Ovary (tissue), 9 donors: Measurements from ENCODE around the gene BRD3. TPM values are rescaled to one million over a fixed set of nuclear protein-coding genes. Genes with fewer than 3 reads are reported as not detected.

Experiments
- DNase-seq, 5 donors: peaks; one replicate each; pipeline ENCODE4 v3.0.0-alpha.2; 2019 to 2020
- H3K27ac ChIP-seq, 2 donors: fragments of 200-600 bp; one replicate each; pipeline versions ENCODE4 v1.5.1 to v1.8.0; 2019 to 2022
- H3K27me3 ChIP-seq: fragments of 200-600 bp; one replicate; pipeline ENCODE4 v1.8.0; 2022
- H3K36me3 ChIP-seq: fragments of 200-600 bp; sonication (generic); one replicate; pipeline ENCODE4 v1.5.1; 2019
- H3K4me1 ChIP-seq: one replicate; pipeline ENCODE4 v1.8.1; 2013; ENCODE audit warnings: mild to moderate bottlenecking, moderate library complexity; ENCODE audit not compliant: insufficient read depth
- H3K4me3 ChIP-seq: fragments of 200-600 bp; sonication (generic); one replicate; pipeline ENCODE4 v1.5.1; 2017
- H3K9me3 ChIP-seq, 2 donors: fragments of 200-600 bp in 1 of 2; sonication (generic) in 1 of 2; one replicate each; pipeline versions ENCODE4 v1.5.1 to v1.8.1; 2013 to 2019; ENCODE audit warnings: mild to moderate bottlenecking in 1 of 2, moderate library complexity in 1 of 2
- CTCF ChIP-seq, 3 donors: fragments of 450-650 bp in 2 of 3; fragments of 200-600 bp in 1 of 3; IDR thresholded peaks; one replicate each; pipeline versions ENCODE4 v1.5.1 to v1.8.0; 2016 to 2022; ENCODE audit warnings: antibody characterized with exemption in 3 of 3, mild to moderate bottlenecking in 1 of 3
- EP300 ChIP-seq: sonication (generic); formaldehyde crosslinking; IDR thresholded peaks from one replicate; pipeline ENCODE4 v1.6.1; 2017; ENCODE audit warnings: antibody characterized with exemption
- POLR2A ChIP-seq: fragments of 450-650 bp; IDR thresholded peaks from one replicate; pipeline ENCODE4 v1.6.1; 2017; ENCODE audit warnings: antibody characterized with exemption, mild to moderate bottlenecking, moderate library complexity
- WGBS, 3 donors: extraction: QIAGEN DNeasy Blood & Tissue Kit in 1 of 3; methylation state at CpG; one replicate each; pipeline versions ENCODE4 v1.1.5 to v1.1.7; 2013 to 2017; 5-methylcytosine and 5-hydroxymethylcytosine counted together
- intact Hi-C, 4 donors: fragments of 100-400 bp; cut with DNase I; formaldehyde crosslinking; loops; one replicate each; pipeline versions ENCODE4 v1.11.0 to v1.15.1; 2022 to 2023
- polyA plus RNA-seq, 2 donors: library from polyadenylated mRNA; stranded (reverse); fragments of 200-250 nt in 1 of 2; fragments of 350-450 nt in 1 of 2; fragmentation: Illumina TruSeq in 1 of 2; extraction: RNeasy Lipid Tissue Mini Kit (QIAGEN cat#74804) in 1 of 2; gene quantifications; one replicate each; pipeline ENCODE4 v1.2.3, GENCODE V29; 2013 to 2014
- total RNA-seq, 7 donors: library from RNA; depleted of rRNA in 2 of 7; stranded (reverse); fragments of >200 nt in 2 of 7; fragmentation: NEBNext Ultra II Directional in 3 of 7; extraction: Animal tissue kit (Norgen Biotek cat#: 25700) in 3 of 7; gene quantifications; one replicate each; pipeline versions ENCODE4 v1.1.0 to v1.2.4, GENCODE V29; 2016 to 2023
- donor health status: DM: no; HTN: no; CAD: no; lungs with moderate emphysema.
- donor health status: DM: no; HTN: no; CAD: no.
- donor health status: Bipolar disorder and iron deficiency.
- donor health status: DM: yes; HTN: yes; CAD: no.
- donor health status: DM: no; HTN: no; CAD: no.
- donor health status: DM: yes; HTN: yes; CAD: no.

The BRD3 gene
- total and polyA plus RNA-seq, 9 donors = 14.9 to 52.1 (median 39.2) TPM

GRCh38 chr9:133981958-133982681 lies 85.7 kb downstream of the BRD3 start:
- no peaks in the 10 kb centered on the region for H3K36me3 ChIP-seq
- DNase-seq = peak in 1 of 5 donors; percentile 19
- no peaks in the 10 kb centered on the region for H3K9me3 ChIP-seq
- intact Hi-C loops = no loop called here
- TF ChIP-seq POLR2A (no peak), CTCF (IDR thresholded peaks at IDR 0.05) (no peak), EP300 (no peak)
- peaks cover 11% of the 10 kb centered on the region for H3K4me1 ChIP-seq
- no peak overlapping the region for H3K27ac ChIP-seq
- WGBS, 3 donors = 88 to 92% (median 90%) methylated on average over 28 of the region's 28 CpGs
- no peaks in the 10 kb centered on the region for H3K27me3 ChIP-seq
- H3K4me3 ChIP-seq = no peak overlapping the region

- Histone ChIP-seq H3K4me3 (no peak overlapping the region), H3K36me3 (no peaks in the 10 kb centered on the region), H3K27ac (no peak overlapping the region), H3K27me3 (no peaks in the 10 kb centered on the region), H3K9me3 (no peaks in the 10 kb centered on the region), H3K4me1 (peaks cover 11% of the 10 kb centered on the region)
- peak in 1 of 5 donors; percentile 6 for DNase-seq
- no peak for TF ChIP-seq POLR2A
- intact Hi-C loops = no loop called here
- WGBS, 3 donors = 90 to 91% (median 91%) methylated on average over 14 of the region's 14 CpGs
These were observed 86.3 kb downstream of the BRD3 start for GRCh38 chr9:133981589-133981957.

- TF ChIP-seq EP300 = no peak
- TF ChIP-seq CTCF (IDR thresholded peaks at IDR 0.05) = no peak
- TF ChIP-seq POLR2A = no peak
- peak in 2 of 5 donors; percentile 7 to 17 for DNase-seq
- intact Hi-C loops = no loop called here
- H3K27ac ChIP-seq = no peak overlapping the region
- no peaks in the 10 kb centered on the region for H3K9me3 ChIP-seq
- no peaks in the 10 kb centered on the region for H3K36me3 ChIP-seq
- no peak overlapping the region for H3K4me3 ChIP-seq
- H3K27me3 ChIP-seq = no peaks in the 10 kb centered on the region
- H3K4me1 ChIP-seq = peaks cover 11% of the 10 kb centered on the region
- 90 to 93% (median 91%) methylated on average over 25 of the region's 25 CpGs for WGBS, 3 donors
These were observed 86.8 kb downstream of the BRD3 start for GRCh38 chr9:133980864-133981588.

Other genes with a start within 250 kb of the BRD3 start
- 10 to 100 TPM in 2 of 7 donors, 1 to 10 TPM in 5; 3.7 to 14.1 (median 7.8) TPM for gene VAV2, start 75.7 kb downstream of the BRD3 start, total RNA-seq
- 1 to 10 TPM; 5.4 to 6.7 TPM for gene VAV2, start 75.7 kb downstream of the BRD3 start, polyA plus RNA-seq
- 10 to 100 TPM; 14.5 to 26.3 (median 21.1) TPM for gene BRD3OS, start 42.5 kb downstream of the BRD3 start, total RNA-seq
- gene BRD3OS, start 42.5 kb downstream of the BRD3 start, polyA plus RNA-seq = 10 to 100 TPM; 17.1 to 28.1 TPM
- gene WDR5, start 68.1 kb upstream of the BRD3 start, total RNA-seq = 10 to 100 TPM in 6 of 7 donors, 1 to 10 TPM in 1; 8.7 to 33.5 (median 28.6) TPM
- gene WDR5, start 68.1 kb upstream of the BRD3 start, polyA plus RNA-seq = 10 to 100 TPM; 20.0 to 22.3 TPM
- 100 to 1,000 TPM in 3 of 7 donors, 10 to 100 TPM in 2, not detected in 2; 74.9 to 294 (median 169) TPM for gene RNU6ATAC, start 96.5 kb upstream of the BRD3 start, total RNA-seq
- gene RNU6ATAC, start 96.5 kb upstream of the BRD3 start, polyA plus RNA-seq = not detected